Tibial nerve (tissue), 4 donors: ENCODE results near the gene DMPK. TPM values are rescaled to one million over a fixed set of nuclear protein-coding genes. Genes with fewer than 3 reads are reported as not detected.
A peak's percentile ranks its signal among the peaks of the same experiment; 100 is the strongest.

ENCODE experiments used
- DNase-seq, 2 donors: peaks; one replicate each; pipeline ENCODE4 v3.0.0-alpha.2; 2019; ENCODE audit warnings: low spot score in 2 of 2
- H3K27ac ChIP-seq, 4 donors: fragments of 200-600 bp; sonication (generic) in 3 of 4; one replicate each; pipeline ENCODE4 v1.5.1; 2017 to 2019; ENCODE audit warnings: mild to moderate bottlenecking in 1 of 4
- H3K27me3 ChIP-seq, 2 donors: fragments of 200-600 bp; sonication (generic) in 1 of 2; one replicate each; pipeline versions ENCODE4 v1.5.1 to v1.6.0; 2017 to 2019
- H3K36me3 ChIP-seq, 3 donors: fragments of 200-600 bp; sonication (generic); one replicate each; pipeline ENCODE4 v1.5.1; 2018 to 2019
- H3K4me1 ChIP-seq, 4 donors: fragments of 200-600 bp; sonication (generic) in 3 of 4; one replicate each; pipeline ENCODE4 v1.5.1; 2017 to 2019
- H3K4me3 ChIP-seq, 4 donors: fragments of 200-600 bp; sonication (generic) in 3 of 4; one replicate each; pipeline ENCODE4 v1.5.1; 2017 to 2019; ENCODE audit warnings: mild to moderate bottlenecking in 1 of 4, moderate library complexity in 1 of 4
- H3K9me3 ChIP-seq, 4 donors: fragments of 200-600 bp; sonication (generic) in 3 of 4; one replicate each; pipeline ENCODE4 v1.5.1; 2017 to 2019
- EP300 ChIP-seq, 2 donors: sonication (generic); formaldehyde crosslinking; IDR thresholded peaks; one replicate each; pipeline ENCODE4 v1.6.1; 2017; ENCODE audit warnings: antibody characterized with exemption in 2 of 2, mild to moderate bottlenecking in 1 of 2
- POLR2A ChIP-seq, 2 donors: fragments of 450-650 bp; IDR thresholded peaks; one replicate each; pipeline ENCODE4 v1.6.1; 2017; ENCODE audit warnings: antibody characterized with exemption in 2 of 2, mild to moderate bottlenecking in 2 of 2, moderate library complexity in 2 of 2
- WGBS, 2 donors: methylation state at CpG; one replicate each; pipeline ENCODE4 v1.1.5; 2018; 5-methylcytosine and 5-hydroxymethylcytosine counted together
- total RNA-seq, 4 donors: library from RNA; depleted of rRNA; stranded (reverse); fragments of >200 nt; gene quantifications; one replicate each; pipeline ENCODE4 v1.1.0, GENCODE V29; 2016
- TF ChIP-seq, protein P1 (sequence below), 5 experiments: fragments of 200-600 bp in 3 of 5; fragments of 450-650 bp in 2 of 5; sonication (generic) in 3 of 5; IDR thresholded peaks; one replicate each; pipeline ENCODE4 v1.5.1; 2016 to 2019; ENCODE audit warnings: antibody characterized with exemption in 5 of 5, mild to moderate bottlenecking in 3 of 5, moderate library complexity in 2 of 5

The DMPK gene
- total RNA-seq, 4 donors from 2014 or later, result 59.0 to 87.9 (median 77.4) TPM

DNA sequence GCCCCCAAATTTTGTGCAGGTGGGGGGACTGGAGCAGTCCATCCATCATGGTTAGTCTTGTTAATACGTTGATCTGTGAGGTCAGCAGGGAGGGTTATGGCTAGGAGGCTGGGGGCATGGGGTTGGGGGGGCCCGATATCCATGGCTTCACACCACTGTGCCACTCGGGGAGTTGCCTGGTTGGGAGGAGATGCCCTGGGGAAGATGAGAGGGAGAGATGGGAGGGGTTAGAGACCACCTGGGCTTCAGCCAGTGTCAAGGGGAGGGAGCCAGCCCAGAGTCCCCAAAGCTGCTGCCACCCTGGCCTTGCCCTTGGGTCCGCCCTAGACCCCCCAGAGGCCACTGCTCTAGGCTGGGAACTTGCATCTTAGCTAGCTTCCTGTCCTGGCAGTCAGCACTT is 1.8 kb upstream of the DMPK start:
- Histone ChIP-seq H3K4me1 (peaks cover 0 to 59% (median 39%) of the 10 kb centered on the region in 4 donors), H3K9me3 (no peaks in the 10 kb centered on the region), H3K27me3 (no peaks in the 10 kb centered on the region), H3K36me3 (peaks cover 0 to 44% (median 8%) of the 10 kb centered on the region in 3 donors), H3K4me3 (no peak overlapping the region), H3K27ac (peak overlapping the region; percentile 80 to 97 (median 86))
- 71 to 76% methylated on average over 3 to 4 of the region's 4 CpGs for WGBS, 2 donors
- DNase-seq, result no peak
- TF ChIP-seq POLR2A (IDR thresholded peaks at IDR 0.05), result no peak
- TF ChIP-seq EP300 (IDR thresholded peaks at IDR 0.05), result no peak
- TF ChIP-seq, protein P1, sequence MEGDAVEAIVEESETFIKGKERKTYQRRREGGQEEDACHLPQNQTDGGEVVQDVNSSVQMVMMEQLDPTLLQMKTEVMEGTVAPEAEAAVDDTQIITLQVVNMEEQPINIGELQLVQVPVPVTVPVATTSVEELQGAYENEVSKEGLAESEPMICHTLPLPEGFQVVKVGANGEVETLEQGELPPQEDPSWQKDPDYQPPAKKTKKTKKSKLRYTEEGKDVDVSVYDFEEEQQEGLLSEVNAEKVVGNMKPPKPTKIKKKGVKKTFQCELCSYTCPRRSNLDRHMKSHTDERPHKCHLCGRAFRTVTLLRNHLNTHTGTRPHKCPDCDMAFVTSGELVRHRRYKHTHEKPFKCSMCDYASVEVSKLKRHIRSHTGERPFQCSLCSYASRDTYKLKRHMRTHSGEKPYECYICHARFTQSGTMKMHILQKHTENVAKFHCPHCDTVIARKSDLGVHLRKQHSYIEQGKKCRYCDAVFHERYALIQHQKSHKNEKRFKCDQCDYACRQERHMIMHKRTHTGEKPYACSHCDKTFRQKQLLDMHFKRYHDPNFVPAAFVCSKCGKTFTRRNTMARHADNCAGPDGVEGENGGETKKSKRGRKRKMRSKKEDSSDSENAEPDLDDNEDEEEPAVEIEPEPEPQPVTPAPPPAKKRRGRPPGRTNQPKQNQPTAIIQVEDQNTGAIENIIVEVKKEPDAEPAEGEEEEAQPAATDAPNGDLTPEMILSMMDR (IDR thresholded peaks at IDR 0.05), result no peak

DNA sequence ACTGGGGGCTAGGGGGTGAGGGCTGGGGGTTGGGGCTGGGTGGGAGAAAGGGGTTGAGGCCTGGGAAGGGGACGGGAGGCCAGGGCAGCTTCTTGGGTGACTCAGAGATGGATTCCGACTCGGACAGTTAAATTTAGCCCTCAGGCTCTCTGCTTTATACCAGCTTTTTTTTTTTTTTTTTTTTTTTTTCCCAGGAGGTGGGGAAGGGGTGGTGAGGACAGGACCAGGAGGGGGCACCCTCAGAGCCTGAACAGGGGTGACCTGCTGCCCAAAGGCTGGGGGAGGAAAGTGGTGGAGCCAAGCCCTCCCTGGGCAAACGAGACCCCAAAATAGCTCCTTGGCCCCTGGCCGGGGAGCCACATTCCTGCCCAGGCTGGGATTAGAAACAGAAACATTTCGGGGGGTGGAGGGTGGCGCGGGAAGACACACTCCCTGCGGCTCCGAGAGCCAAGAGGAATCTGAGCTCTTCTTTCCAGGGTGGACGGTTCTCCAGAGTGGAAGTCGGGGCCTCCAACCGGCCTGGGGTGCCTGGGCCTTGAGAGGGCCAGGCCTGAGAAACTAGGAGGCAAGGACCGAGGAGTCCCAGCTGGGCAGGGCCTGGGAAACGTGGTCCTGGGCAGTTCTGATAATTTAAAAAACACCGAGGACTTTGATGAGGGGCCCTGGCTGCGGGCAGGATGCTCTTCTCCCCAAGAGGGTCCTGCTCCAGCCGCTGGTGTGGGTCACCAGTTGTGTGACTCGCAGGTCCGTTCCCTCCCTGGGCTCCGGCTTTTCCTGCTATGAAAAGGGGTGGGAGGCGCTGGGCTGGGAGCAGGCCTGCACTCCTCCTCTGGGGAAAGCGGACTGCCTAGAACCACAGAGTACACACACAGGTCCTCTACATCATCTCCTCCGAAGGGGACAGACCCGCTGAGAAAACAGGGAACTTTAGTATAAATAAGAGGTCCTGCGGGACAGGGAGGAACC is 813 bp upstream of the DMPK start:
- WGBS, 2 donors, result 27 to 30% methylated on average over 21 to 25 of the region's 26 CpGs
- TF ChIP-seq POLR2A (IDR thresholded peaks at IDR 0.05) (no peak), EP300 (IDR thresholded peaks at IDR 0.05) (peak in 1 of 2 donors; percentile 49)
- Histone ChIP-seq H3K4me1 (peaks cover 0 to 69% (median 40%) of the 10 kb centered on the region in 4 donors), H3K4me3 (peak overlapping the region; percentile 45 to 64 (median 50)), H3K9me3 (no peaks in the 10 kb centered on the region), H3K27me3 (no peaks in the 10 kb centered on the region), H3K36me3 (peaks cover 0 to 40% (median 5%) of the 10 kb centered on the region in 3 donors), H3K27ac (peak overlapping the region; percentile 80 to 97 (median 86))
- no peak for DNase-seq

DNA sequence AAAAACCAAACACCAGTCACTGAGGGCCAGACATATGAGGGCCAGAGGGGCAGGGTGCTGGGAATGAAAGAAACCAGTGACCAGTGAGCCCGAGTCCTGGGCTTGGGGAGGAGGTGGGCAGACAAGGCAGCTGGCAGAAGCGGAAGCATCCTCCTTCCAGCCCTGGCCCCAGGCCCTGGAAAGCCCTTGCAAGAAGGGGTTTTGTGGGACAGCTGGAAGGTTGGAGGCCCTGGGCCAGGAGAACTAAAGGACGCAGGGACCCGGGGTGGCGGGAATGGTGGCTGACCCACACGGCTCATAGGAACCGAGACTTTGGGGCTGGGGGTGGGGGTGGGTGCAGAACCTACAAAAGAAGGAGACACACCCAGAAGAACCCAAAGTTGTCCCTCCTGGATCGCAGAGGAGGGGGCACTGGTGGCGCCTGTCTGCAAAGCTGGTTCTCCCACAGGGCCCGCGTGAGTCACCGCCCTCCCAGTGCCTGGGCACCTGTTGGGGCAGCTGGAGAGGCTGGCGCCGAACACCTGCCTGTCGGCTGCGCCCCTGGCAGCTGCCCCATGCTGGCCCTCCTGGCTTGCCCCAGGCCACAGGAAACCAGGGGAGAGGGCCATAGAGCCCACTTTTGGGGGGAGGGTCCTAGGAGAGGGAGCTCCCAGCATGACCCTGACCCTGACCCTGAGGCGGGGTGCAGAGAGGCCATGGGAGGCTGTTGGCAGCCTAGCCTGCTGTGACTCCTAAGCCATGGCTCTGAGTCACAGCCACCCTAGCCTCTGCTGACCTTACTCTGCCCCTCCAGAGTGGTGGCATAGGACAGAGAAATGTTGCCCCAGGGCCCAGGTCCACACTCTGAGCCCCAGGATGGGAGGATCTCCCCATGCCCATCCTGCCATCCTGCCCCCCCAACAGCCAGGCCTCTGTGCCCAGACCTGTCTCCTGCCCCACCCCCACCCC is 802 bp downstream of the DMPK start:
- 46 to 54% methylated on average over 12 to 16 of the region's 17 CpGs for WGBS, 2 donors
- no peak for DNase-seq
- TF ChIP-seq EP300 (IDR thresholded peaks at IDR 0.05), result no peak
- TF ChIP-seq, protein P1 (IDR thresholded peaks at IDR 0.05), result no peak

DNA sequence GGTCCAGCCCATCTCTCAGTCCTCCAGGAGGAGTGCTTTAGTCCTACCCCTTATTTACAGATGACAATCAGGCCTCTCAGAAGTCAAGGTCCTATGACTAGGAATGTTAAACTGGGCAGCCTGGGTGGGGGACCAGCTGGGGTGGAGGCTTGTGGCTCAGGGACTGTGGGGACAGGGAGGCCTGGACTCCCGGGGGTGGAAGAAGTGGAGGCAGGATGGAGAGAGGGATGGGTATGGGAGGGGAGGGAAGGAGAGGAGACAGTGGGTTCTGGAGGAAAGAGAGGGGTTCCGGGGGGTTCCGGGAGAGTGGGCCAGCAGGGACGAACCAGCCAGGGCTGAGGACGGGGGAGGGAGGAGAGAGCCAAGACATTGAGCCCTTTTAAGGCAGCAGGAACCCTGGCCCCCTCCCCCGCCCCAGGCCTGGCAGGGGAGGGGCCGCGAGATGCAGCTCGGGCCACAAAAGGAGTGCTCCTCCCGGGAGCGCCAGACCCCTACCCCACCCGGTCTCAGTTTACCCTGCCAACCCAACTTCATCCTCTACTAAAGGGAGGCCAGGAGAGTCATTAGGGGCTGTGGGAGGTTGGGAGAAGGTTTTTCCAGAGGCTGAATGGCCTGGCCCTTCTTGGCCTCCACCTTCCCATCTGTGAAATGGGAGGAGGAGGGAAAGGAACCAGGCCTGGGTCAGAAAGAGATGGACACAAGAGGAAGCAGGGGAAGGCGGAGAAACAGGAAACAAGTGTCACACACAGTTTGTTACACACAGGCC is 1.7 kb downstream of the DMPK start:
- peaks cover 0 to 70% (median 40%) of the 10 kb centered on the region in 4 donors for H3K4me1 ChIP-seq
- 22 to 25% methylated on average over 13 of the region's 13 CpGs for WGBS, 2 donors
- H3K27me3 ChIP-seq, result no peaks in the 10 kb centered on the region
- peak overlapping the region in 3 of 4 donors; percentile 84 to 97 (median 89) for H3K27ac ChIP-seq
- H3K4me3 ChIP-seq, result peak overlapping the region in 3 of 4 donors; percentile 4 to 64 (median 45)
- H3K36me3 ChIP-seq, result peaks cover 0 to 34% (median 4%) of the 10 kb centered on the region in 3 donors
- no peaks in the 10 kb centered on the region for H3K9me3 ChIP-seq
- no peak for DNase-seq
- TF ChIP-seq, protein P1 (IDR thresholded peaks at IDR 0.05), result no peak
- TF ChIP-seq POLR2A (IDR thresholded peaks at IDR 0.05) (no peak), EP300 (IDR thresholded peaks at IDR 0.05) (no peak)

More for the DNA sequence above, 802 bp downstream of the DMPK start:
- no peaks in the 10 kb centered on the region for H3K9me3 ChIP-seq
- H3K36me3 ChIP-seq, result peaks cover 0 to 40% (median 5%) of the 10 kb centered on the region in 3 donors
- peak overlapping the region; percentile 45 to 64 (median 50) for H3K4me3 ChIP-seq
- H3K4me1 ChIP-seq, result peaks cover 0 to 70% (median 40%) of the 10 kb centered on the region in 4 donors
- H3K27ac ChIP-seq, result peak overlapping the region; percentile 80 to 97 (median 86)
- no peaks in the 10 kb centered on the region for H3K27me3 ChIP-seq

DNA sequence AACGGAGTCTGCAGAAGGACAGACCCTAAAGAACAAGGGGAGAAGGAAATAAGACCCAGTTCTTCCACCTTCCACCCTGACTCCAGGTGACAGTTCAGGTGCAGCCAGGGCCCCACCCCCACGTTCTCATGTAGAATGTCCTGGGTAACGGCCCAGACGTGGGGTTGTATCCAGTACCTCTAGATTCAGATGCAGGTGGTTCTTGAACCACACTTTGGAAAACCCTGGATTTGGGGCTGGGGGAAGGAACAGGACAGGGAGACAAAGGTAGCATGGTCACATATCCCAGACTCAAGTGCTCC is 2.2 kb downstream of the DMPK start:
- peak overlapping the region in 2 of 4 donors; percentile 89 to 97 for H3K27ac ChIP-seq
- WGBS, 2 donors, result 35 to 73% methylated on average over 4 of the region's 4 CpGs
- no peak for DNase-seq
- TF ChIP-seq POLR2A (IDR thresholded peaks at IDR 0.05), result no peak
- TF ChIP-seq EP300 (IDR thresholded peaks at IDR 0.05), result no peak
- TF ChIP-seq, protein P1 (IDR thresholded peaks at IDR 0.05), result no peak
- peak overlapping the region in 2 of 4 donors; percentile 19 to 37 for H3K4me3 ChIP-seq
- peaks cover 0 to 70% (median 40%) of the 10 kb centered on the region in 4 donors for H3K4me1 ChIP-seq
- peaks cover 0 to 30% (median 0%) of the 10 kb centered on the region in 3 donors for H3K36me3 ChIP-seq
- H3K9me3 ChIP-seq, result no peaks in the 10 kb centered on the region
- H3K27me3 ChIP-seq, result no peaks in the 10 kb centered on the region
